H1 (cell line): ENCODE measurements around the gene MRPL19. TPM values are rescaled to one million over a fixed set of nuclear protein-coding genes. Genes with fewer than 3 reads are reported as not detected.

ENCODE experiments used
- CTCF ChIA-PET: fragments of 300-600 bp; sonication (Branson Sonifier 250); formaldehyde crosslinking; loops from one replicate; lab custom pipeline; 2021; ENCODE audit not compliant: partially characterized antibody; lab: Charles Lee
- POLR2A ChIA-PET: fragments of 300-600 bp; sonication (Branson Sonifier 250); formaldehyde crosslinking; loops from one replicate; lab custom pipeline; 2021; ENCODE audit warnings: inconsistent platforms; ENCODE audit not compliant: partially characterized antibody; lab: Charles Lee
- DNase-seq, 2 experiments: peaks; one replicate each; pipeline versions ENCODE4 v3.0.0 to v3.0.0-alpha.2; 2010 to 2022; ENCODE audit warnings: low spot score in 2 of 2, low read depth in 1 of 2, mixed read lengths in 1 of 2
- FAIRE-seq: peaks from 2 replicates; lab custom pipeline; 2011; peaks lifted over from hg19 to GRCh38; lab: Jason Lieb, UNC
- H2AFZ ChIP-seq: 2 replicates; pipeline ENCODE4 v1.8.1; 2012; ENCODE audit warnings: low read length, inconsistent platforms
- H2AK5ac ChIP-seq: 2 replicates; pipeline ENCODE4 v1.6.1; 2013; ENCODE audit warnings: low read depth, low read length
- H2BK120ac ChIP-seq: replicated peaks from 2 replicates; pipeline ENCODE3; 2013; ENCODE audit warnings: low read depth, low read length, inconsistent platforms
- H2BK12ac ChIP-seq: 2 replicates; pipeline ENCODE4 v1.6.1; 2013; ENCODE audit warnings: low read depth, low read length
- H2BK15ac ChIP-seq: 2 replicates; pipeline ENCODE4 v1.6.1; 2013; ENCODE audit warnings: low read length
- H2BK20ac ChIP-seq: 2 replicates; pipeline ENCODE4 v1.6.1; 2013; ENCODE audit warnings: low read length
- H2BK5ac ChIP-seq: 2 replicates; pipeline ENCODE4 v1.6.1; 2013; ENCODE audit warnings: low read depth, low read length
- H3K14ac ChIP-seq: 2 replicates; pipeline ENCODE4 v1.6.1; 2013; ENCODE audit warnings: inconsistent platforms; ENCODE audit not compliant: insufficient read length
- H3K18ac ChIP-seq: 2 replicates; pipeline ENCODE4 v1.6.1; 2013; ENCODE audit warnings: low read length; ENCODE audit errors: extremely low read depth
- H3K23ac ChIP-seq: 2 replicates; pipeline ENCODE4 v1.6.1; 2013; ENCODE audit warnings: inconsistent platforms; ENCODE audit not compliant: insufficient read length
- H3K23me2 ChIP-seq: 2 replicates; pipeline ENCODE4 v1.6.1; 2013; ENCODE audit warnings: low read depth, low read length
- H3K27ac ChIP-seq: 2 replicates; pipeline ENCODE4 v1.6.1; 2011; ENCODE audit warnings: low read depth, low read length, inconsistent platforms
- H3K27me3 ChIP-seq, 4 experiments: replicated peaks in 1 of 4; 1 replicate in 1 of 4; 2 replicates in 3 of 4; pipeline versions ENCODE4 v1.6.1 to v1.8.1; 2011 to 2013; ENCODE audit warnings: low read length in 3 of 4, mild to moderate bottlenecking in 3 of 4, inconsistent platforms in 2 of 4, mixed read lengths in 2 of 4, moderate library complexity in 1 of 4; ENCODE audit not compliant: control insufficient read depth in 3 of 4, insufficient read depth in 3 of 4; ENCODE audit errors: extremely low read depth in 1 of 4
- H3K36me3 ChIP-seq, 4 experiments: 2 replicates each; pipeline versions ENCODE4 v1.6.1 to v1.8.1; 2011 to 2013; ENCODE audit warnings: mild to moderate bottlenecking in 4 of 4, low read length in 3 of 4, moderate library complexity in 2 of 4, control low read depth in 1 of 4, inconsistent platforms in 1 of 4; ENCODE audit not compliant: insufficient read depth in 4 of 4, control insufficient read depth in 2 of 4
- H3K4ac ChIP-seq: replicated peaks from 2 replicates; pipeline ENCODE3; 2013; ENCODE audit warnings: low read length, low read depth, mixed read lengths, inconsistent platforms; ENCODE audit not compliant: insufficient read length
- H3K4me1 ChIP-seq, 4 experiments: replicated peaks in 1 of 4; 1 replicate in 1 of 4; 2 replicates in 3 of 4; pipeline versions ENCODE4 v1.6.1 to v1.8.1; 2011 to 2013; ENCODE audit warnings: low read length in 3 of 4, inconsistent platforms in 2 of 4, mixed read lengths in 1 of 4; ENCODE audit not compliant: insufficient read depth in 4 of 4, control insufficient read depth in 3 of 4
- H3K4me2 ChIP-seq, 2 experiments: 2 replicates each; pipeline versions ENCODE4 v1.6.1 to v1.8.1; 2011 to 2013; ENCODE audit warnings: low read depth in 2 of 2, low read length in 2 of 2, control low read depth in 1 of 2, inconsistent platforms in 1 of 2, mild to moderate bottlenecking in 1 of 2; ENCODE audit not compliant: insufficient read depth in 1 of 2
- H3K4me3 ChIP-seq, 4 experiments: fragments of 200-600, 300-600 bp in 1 of 4; sonication (generic), shearing (Covaris generic), sonication (Bioruptor Twin) in 1 of 4; 2 replicates each; pipeline versions ENCODE4 v1.5.1 to v1.8.1; 2011 to 2016; ENCODE audit warnings: low read length in 4 of 4, low read depth in 3 of 4, control low read depth in 2 of 4, inconsistent platforms in 2 of 4, mild to moderate bottlenecking in 2 of 4, mixed read lengths in 1 of 4, moderate library complexity in 1 of 4; ENCODE audit not compliant: insufficient read depth in 2 of 4; ENCODE audit errors: extremely low read depth in 1 of 4
- H3K56ac ChIP-seq: replicated peaks from 2 replicates; pipeline ENCODE3; 2013; ENCODE audit warnings: low read depth, mild to moderate bottlenecking, mixed read lengths, low read length, inconsistent platforms; ENCODE audit not compliant: insufficient read length
- H3K79me1 ChIP-seq: 2 replicates; pipeline ENCODE4 v1.6.1; 2013; ENCODE audit warnings: low read depth, low read length, control low read depth
- H3K79me2 ChIP-seq, 2 experiments: 2 replicates each; pipeline versions ENCODE4 v1.6.1 to v1.8.1; 2012 to 2013; ENCODE audit warnings: low read length in 2 of 2, mild to moderate bottlenecking in 2 of 2, inconsistent platforms in 1 of 2; ENCODE audit not compliant: insufficient read depth in 2 of 2, control insufficient read depth in 1 of 2
- H3K9ac ChIP-seq, 4 experiments: replicated peaks in 1 of 4; 1 replicate in 1 of 4; 2 replicates in 3 of 4; pipeline versions ENCODE4 v1.6.1 to v1.8.1; 2011 to 2013; ENCODE audit warnings: low read depth in 3 of 4, low read length in 3 of 4, control low read depth in 2 of 4, mild to moderate bottlenecking in 2 of 4, moderate library complexity in 2 of 4, inconsistent platforms in 1 of 4; ENCODE audit errors: extremely low read depth in 1 of 4
- H3K9me3 ChIP-seq, 2 experiments: 2 replicates each; pipeline versions ENCODE4 v1.6.1 to v1.8.1; 2012 to 2013; ENCODE audit warnings: mild to moderate bottlenecking in 2 of 2, moderate library complexity in 2 of 2, control low read depth in 1 of 2, inconsistent platforms in 1 of 2, low read depth in 1 of 2, low read length in 1 of 2, mixed read lengths in 1 of 2; ENCODE audit not compliant: insufficient read depth in 2 of 2
- H4K20me1 ChIP-seq, 2 experiments: replicated peaks in 1 of 2; 2 replicates each; pipeline versions ENCODE3 to v1.8.1; 2011 to 2013; ENCODE audit warnings: inconsistent platforms in 2 of 2, low read length in 2 of 2, mild to moderate bottlenecking in 1 of 2; ENCODE audit not compliant: insufficient read depth in 2 of 2, control insufficient read depth in 1 of 2
- H4K5ac ChIP-seq: 2 replicates; pipeline ENCODE4 v1.6.1; 2013; ENCODE audit warnings: low read length, low read depth, mixed read lengths, inconsistent platforms; ENCODE audit not compliant: insufficient read length
- H4K8ac ChIP-seq: 2 replicates; pipeline ENCODE4 v1.8.0; 2013; ENCODE audit warnings: mild to moderate bottlenecking, moderate library complexity, low read length, inconsistent platforms; ENCODE audit not compliant: insufficient read depth; ENCODE audit errors: extremely low read depth
- H4K91ac ChIP-seq: replicated peaks from 2 replicates; pipeline ENCODE3; 2013; ENCODE audit warnings: low read length, mixed read lengths, inconsistent platforms; ENCODE audit not compliant: insufficient read length
- GTF2F1 ChIP-seq: IDR thresholded peaks from 2 replicates; pipeline ENCODE4 v1.6.1; 2012; ENCODE audit warnings: low read depth, low read length, improper control_type of control experiment, borderline replicate concordance
- NANOG ChIP-seq: IDR thresholded peaks from 2 replicates; pipeline ENCODE4 v1.6.1; 2011; ENCODE audit warnings: low read length, low read depth, mild to moderate bottlenecking, inconsistent platforms; ENCODE audit not compliant: insufficient read depth, poor library complexity, severe bottlenecking
- SIRT6 ChIP-seq: IDR thresholded peaks from one replicate; pipeline ENCODE4 v1.7.1; 2012; ENCODE audit warnings: low read length, inconsistent platforms
- WGBS, 2 experiments: shearing (Covaris generic) in 1 of 2; methylation state at CpG; one replicate each; pipeline versions ENCODE4 v1.1.6 to v1.1.7; 2013 to 2015; ENCODE audit warnings: low lambda C conversion rate in 2 of 2, mixed read lengths in 2 of 2, inconsistent platforms in 1 of 2, low coverage in 1 of 2, missing lambda C conversion rate in 1 of 2; ENCODE audit not compliant: insufficient replicate concordance in 2 of 2, insufficient coverage in 1 of 2, insufficient read length in 1 of 2; ENCODE audit errors: extremely low coverage in 1 of 2, missing lambda C conversion rate in 1 of 2; 5-methylcytosine and 5-hydroxymethylcytosine counted together
- polyA plus RNA-seq, 7 experiments: library from polyadenylated mRNA; depleted of rRNA in 3 of 7; stranded (reverse) in 5 of 7; unstranded in 2 of 7; fragments of >200 nt in 5 of 7; fragments of 200-250 nt in 2 of 7; gene quantifications; 1 replicate in 5 of 7; 2 replicates in 1 of 7; 4 replicates in 1 of 7; pipeline versions ENCODE4 v1.2.1 to v1.2.3, GENCODE V29; 2011 to 2013; ENCODE audit warnings: missing spikeins in 2 of 7, mixed read lengths in 2 of 7
- small RNA-seq: library from polyadenylated mRNA; stranded (forward); fragments of <200 nt; extraction: miRNeasy Mini kit (QIAGEN cat#:217004); gene quantifications from one replicate; pipeline ENCODE3, GENCODE V24; 2013; ENCODE audit not compliant: insufficient read depth
- total RNA-seq: library from RNA; stranded (reverse); fragmentation: NEBNext Ultra II Directional; extraction: Animal tissue kit (Norgen Biotek cat#: 25700); gene quantifications from 2 replicates; pipeline ENCODE4 v1.2.1, GENCODE V29; 2021

The MRPL19 gene
- total and polyA plus RNA-seq, 2 of the 8 experiments (the other 6 are each of a cell fraction or from before 2014, with no cell fraction given) = 18.1 to 75.2 TPM

DNA sequence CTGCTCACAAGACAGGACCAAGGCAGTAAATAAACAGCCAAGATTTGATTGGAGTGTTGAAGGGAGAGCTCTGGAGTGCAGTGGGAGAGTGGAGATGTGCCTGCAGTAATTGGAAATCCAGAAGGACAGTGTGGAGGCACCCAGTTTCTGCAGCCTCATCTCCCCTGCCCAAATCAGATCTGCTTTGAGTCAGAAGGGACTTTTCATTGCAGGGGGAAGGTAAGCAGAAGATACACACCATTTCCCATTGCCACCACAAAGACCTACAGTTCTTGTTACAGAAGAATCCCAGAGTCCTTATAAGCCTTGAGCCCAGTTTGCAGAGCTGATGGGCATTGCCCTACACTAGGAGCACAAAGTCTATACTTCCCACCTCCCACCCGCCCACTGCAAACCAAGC lies 91.4 kb downstream of the MRPL19 start:
- Histone ChIP-seq H4K91ac (no peak overlapping the region), H3K27ac (no peak overlapping the region), H3K9me3 (no peaks in the 10 kb centered on the region), H2BK15ac (no peak overlapping the region), H3K4ac (no peak overlapping the region), H4K5ac (no peak overlapping the region), H4K8ac (no peak overlapping the region), H3K4me1 (no peaks in the 10 kb centered on the region), H3K4me3 (no peak overlapping the region), H2AFZ (no peak overlapping the region), H3K4me2 (no peak overlapping the region), H3K23me2 (no peaks in the 10 kb centered on the region), H3K23ac (no peak overlapping the region), H2BK120ac (no peak overlapping the region), H3K14ac (no peak overlapping the region), H2BK5ac (no peak overlapping the region), H2BK12ac (no peak overlapping the region), H4K20me1 (no peaks in the 10 kb centered on the region), H3K56ac (no peak overlapping the region), H3K36me3 (no peaks in the 10 kb centered on the region), H3K79me2 (no peaks in the 10 kb centered on the region), H2AK5ac (no peak overlapping the region), H3K79me1 (no peaks in the 10 kb centered on the region), H3K18ac (no peak overlapping the region), H3K27me3 (no peaks in the 10 kb centered on the region), H2BK20ac (no peak overlapping the region), H3K9ac (no peak overlapping the region)
- 83% methylated on average over 1 of the region's 1 CpG; no CpG with 5 or more reads in 1 of the 2 experiments for WGBS, 2 experiments
- CTCF ChIA-PET = interaction anchor here (1.9 kb wide), 1 partner anchor 8 kb away, joined by 8 read pairs; no protein-coding TSS in a partner anchor
- TF ChIP-seq GTF2F1 = no peak
- TF ChIP-seq SIRT6 = no peak
- TF ChIP-seq NANOG = no peak
- FAIRE-seq = no peak
- POLR2A ChIA-PET = no interaction called here
- DNase-seq = no peak

Small RNAs within 50 kb of the gene (small RNA-seq; reads per million reads assigned to genes)
- gene RF00012 = not detected

Other genes starting within 250 kb of the MRPL19 start
- 1.2 and 4.3 TPM in 2 replicates for gene EVA1A, start 85.8 kb upstream of the MRPL19 start, total RNA-seq
- gene EVA1A, start 85.8 kb upstream of the MRPL19 start, polyA plus RNA-seq (2011; rRNA removed) = 2.4 and 2.7 TPM in 2 replicates
- gene GCFC2, start 64.1 kb downstream of the MRPL19 start, total RNA-seq = 17.3 and 19.1 TPM in 2 replicates
- 2.6 and 5.6 TPM in 2 replicates for gene GCFC2, start 64.1 kb downstream of the MRPL19 start, polyA plus RNA-seq (2011; rRNA removed)